B cell (primary cell): ENCODE results near the gene SMCO2.

Experiments used
- CTCF ChIP-seq: fragments of 200-600 bp; IDR thresholded peaks from one replicate; pipeline ENCODE4 v1.8.0; 2022; ENCODE audit warnings: antibody characterized with exemption, mild to moderate bottlenecking
- EZH2 ChIP-seq: IDR thresholded peaks from 2 replicates; pipeline ENCODE4 v1.6.1; 2012; ENCODE audit warnings: borderline replicate concordance, low read depth, mild to moderate bottlenecking, moderate library complexity, low read length; ENCODE audit not compliant: insufficient read depth, poor library complexity, severe bottlenecking

DNA sequence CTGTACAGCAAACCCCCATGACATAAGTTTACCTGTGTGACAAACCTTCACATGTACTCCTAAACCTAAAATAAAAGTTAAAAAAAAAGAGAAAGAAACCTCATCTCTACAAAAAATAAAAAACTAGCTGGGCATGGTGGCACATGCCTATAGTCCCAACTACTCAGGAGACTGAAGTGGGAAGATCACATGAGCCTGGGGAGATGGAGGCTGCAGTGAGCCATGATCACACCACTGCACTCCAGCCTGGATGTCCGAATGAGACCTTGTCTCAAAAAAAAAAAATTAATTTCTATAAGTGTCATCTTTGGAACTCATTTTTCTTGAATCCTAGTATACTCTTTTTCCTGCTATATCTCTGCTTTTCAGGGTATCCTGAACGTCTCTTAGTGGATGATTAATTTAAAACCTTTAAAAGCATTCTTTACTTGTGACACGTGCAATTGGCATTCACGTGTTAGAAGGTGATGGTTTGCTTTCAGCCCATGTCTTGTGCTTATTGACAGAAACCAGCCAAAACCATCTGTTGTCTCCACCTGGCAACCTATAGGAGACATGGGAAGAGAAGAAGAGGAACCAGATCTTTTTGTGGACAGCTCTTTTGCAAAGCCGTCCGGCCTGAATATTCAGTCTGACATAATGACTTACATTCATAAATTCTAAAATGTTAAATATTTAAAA, 46.9 kb downstream of the SMCO2 start:
- TF ChIP-seq CTCF (no peak), EZH2 (no peak)
